Globus pallidus (tissue), 1 donor: ENCODE data around the gene ATP6V0A4.

ENCODE experiments used
- DNase-seq: peaks from one replicate; pipeline ENCODE4 v3.0.0-alpha.2; 2015; ENCODE audit warnings: low spot score

Gene ATP6V0A4

DNA sequence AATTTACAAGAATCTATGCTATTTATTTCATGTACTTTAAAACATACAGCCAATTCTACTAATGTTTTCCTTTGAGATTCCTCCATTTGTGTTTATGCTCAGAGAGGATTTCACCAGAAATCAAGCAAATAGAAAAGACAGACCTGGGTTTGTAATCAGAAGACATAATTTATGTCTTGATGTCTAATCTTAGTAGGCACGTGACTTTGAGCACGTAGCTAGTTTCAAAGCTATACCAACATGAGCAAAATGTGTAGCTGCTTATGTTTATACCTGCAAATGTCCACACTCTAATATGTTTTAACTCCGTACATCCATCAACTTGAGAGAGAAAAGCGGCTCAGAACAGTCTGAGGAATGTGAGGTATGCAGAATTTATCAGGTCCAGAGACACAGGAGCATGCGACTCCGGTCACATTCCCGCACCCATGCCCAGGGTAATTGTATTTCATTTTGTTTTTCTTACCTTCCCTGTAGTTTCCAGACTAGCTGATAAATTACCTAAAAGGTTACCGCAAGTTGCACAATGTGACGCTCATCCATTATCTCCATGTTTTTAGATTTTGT, 136.8 kb downstream of the ATP6V0A4 start:
- DNase-seq: no peak

DNA sequence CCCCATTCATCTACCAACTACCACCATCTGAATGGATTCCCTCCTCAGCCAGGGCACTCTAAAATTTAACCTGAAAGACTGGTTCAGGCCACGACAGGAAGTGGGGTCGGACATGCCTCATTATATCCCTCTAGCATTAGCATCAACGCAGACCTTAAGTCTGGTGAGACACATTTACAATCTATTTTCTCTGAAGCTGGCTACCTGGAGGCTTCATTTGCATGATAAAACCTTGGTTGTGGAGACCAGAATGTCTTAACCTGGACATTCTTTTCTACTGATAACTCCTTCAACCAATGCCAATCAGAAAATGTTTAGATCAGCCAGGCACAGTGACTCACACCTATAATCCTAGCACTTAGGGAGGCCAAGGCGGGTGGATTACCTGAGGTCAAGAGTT, 139.1 kb downstream of the ATP6V0A4 start:
- DNase-seq: no peak

- DNase-seq: no peak
Observed at GRCh38 chr7:138657854-138658386, 140.1 kb downstream of the ATP6V0A4 start.

GRCh38 chr7:138656952-138657351, 141.0 kb downstream of the ATP6V0A4 start:
- DNase-seq: no peak
